K562 (cell line): ENCODE measurements around the gene SET. TPM values are rescaled to one million over a fixed set of nuclear protein-coding genes. Genes with fewer than 3 reads are reported as not detected.

Source experiments
- ATAC-seq: fragments of 200-7000 bp; cut with Tn5 transposase; 3 replicates; pipeline ENCODE4 v1.9.1; 2020; ENCODE audit warnings: moderate library complexity
- BruUV-seq: library from RNA; stranded (reverse); fragments of 400-500 nt; replicated peaks from 2 replicates; lab custom pipeline; 2021; lab: Mats Ljungman, UMichigan
- CTCF ChIA-PET: fragments of 300-600 bp; formaldehyde crosslinking; extraction: SDS; loops from one replicate; lab custom pipeline; 2021; ENCODE audit warnings: low intra/inter-chr PET ratio; lab: Yijun Ruan, JAX
- POLR2A ChIA-PET: fragments of 300-600, 350-650 bp; sonication (Branson Sonifier 250); formaldehyde crosslinking; extraction: SDS; loops from one replicate; lab custom pipeline; 2021; ENCODE audit warnings: antibody characterized with exemption, inconsistent platforms; lab: Yijun Ruan, JAX
- DNase-seq, 4 experiments: peaks; one replicate each; pipeline versions ENCODE4 v3.0.0 to v3.0.0-alpha.2; 2011 to 2018; ENCODE audit warnings: low spot score in 3 of 4, mixed read lengths in 3 of 4; ENCODE audit errors: extremely low read depth in 1 of 4
- FAIRE-seq: peaks from 2 replicates; lab custom pipeline; 2011; peaks lifted over from hg19 to GRCh38; lab: Jason Lieb, UNC
- H2AFZ ChIP-seq: 2 replicates; pipeline ENCODE4 v1.6.0; 2011; ENCODE audit warnings: low read depth, low read length, control low read depth, inconsistent platforms
- H3K27ac ChIP-seq: fragments of 200-600 bp; 3 replicates; pipeline ENCODE4 v1.8.0; 2011; ENCODE audit warnings: low read depth, mild to moderate bottlenecking, control low read depth, inconsistent platforms, low read length, moderate library complexity, mixed read lengths; ENCODE audit errors: extremely low read depth
- H3K27me3 ChIP-seq, 2 experiments: fragments of 300-600 bp in 1 of 2; 2 replicates in 1 of 2; 3 replicates in 1 of 2; pipeline versions ENCODE4 v1.6.0 to v1.8.0; 2011; ENCODE audit warnings: inconsistent platforms in 2 of 2, low read length in 2 of 2, mild to moderate bottlenecking in 1 of 2, mixed read lengths in 1 of 2, moderate library complexity in 1 of 2; ENCODE audit not compliant: control insufficient read depth in 2 of 2, insufficient read depth in 2 of 2
- H3K36me3 ChIP-seq: fragments of 300-600 bp; 3 replicates; pipeline ENCODE4 v1.8.0; 2011; ENCODE audit warnings: mild to moderate bottlenecking, low read length, inconsistent platforms; ENCODE audit not compliant: control insufficient read depth, insufficient read depth
- H3K4me1 ChIP-seq, 2 experiments: fragments of 200-600 bp in 1 of 2; replicated peaks in 1 of 2; 2 replicates in 1 of 2; 3 replicates in 1 of 2; pipeline versions ENCODE4 v1.5.1 to v1.8.0; 2011; ENCODE audit warnings: inconsistent platforms in 2 of 2, low read length in 2 of 2, mild to moderate bottlenecking in 1 of 2, mixed read lengths in 1 of 2, moderate library complexity in 1 of 2; ENCODE audit not compliant: control insufficient read depth in 2 of 2, insufficient read depth in 2 of 2
- H3K4me2 ChIP-seq: 2 replicates; pipeline ENCODE4 v1.6.1; 2011; ENCODE audit warnings: low read length, control low read depth, inconsistent platforms, mixed read lengths; ENCODE audit not compliant: insufficient read depth
- H3K4me3 ChIP-seq: fragments of 200-600 bp; sonication (generic), shearing (Covaris generic); 2 replicates; pipeline ENCODE4 v1.5.1; 2016; ENCODE audit warnings: control low read depth, inconsistent platforms
- H3K79me2 ChIP-seq: fragments of 200-600 bp; 3 replicates; pipeline ENCODE4 v1.8.0; 2011; ENCODE audit warnings: low read length, inconsistent platforms; ENCODE audit not compliant: control insufficient read depth, insufficient read depth
- H3K9ac ChIP-seq, 2 experiments: 2 replicates each; pipeline versions ENCODE4 v1.6.0 to v1.6.1; 2011; ENCODE audit warnings: low read depth in 2 of 2, low read length in 2 of 2, control low read depth in 1 of 2, inconsistent platforms in 1 of 2, mild to moderate bottlenecking in 1 of 2, mixed read lengths in 1 of 2; ENCODE audit not compliant: insufficient read depth in 1 of 2
- H3K9me1 ChIP-seq: one replicate; pipeline ENCODE4 v1.6.0; 2011; ENCODE audit warnings: inconsistent platforms, mild to moderate bottlenecking, low read length, moderate library complexity; ENCODE audit not compliant: control insufficient read depth, insufficient read depth
- H3K9me3 ChIP-seq: replicated peaks from 2 replicates; pipeline ENCODE4 v1.5.1; 2011; ENCODE audit warnings: low read depth, low read length, inconsistent platforms; ENCODE audit not compliant: control insufficient read depth, insufficient read depth
- H4K20me1 ChIP-seq: replicated peaks from 2 replicates; pipeline ENCODE4 v1.6.1; 2011; ENCODE audit warnings: low read length, inconsistent platforms, mixed read lengths; ENCODE audit not compliant: control insufficient read depth, insufficient read depth
- MEIS2 ChIP-seq: fragments of 450-650 bp; IDR thresholded peaks from 2 replicates; pipeline ENCODE4 v1.6.1; 2014; ENCODE audit warnings: mild to moderate bottlenecking; ENCODE audit not compliant: partially characterized antibody
- RBFOX2 ChIP-seq: fragments of 200-400 bp; formaldehyde crosslinking; IDR thresholded peaks from 2 replicates; pipeline ENCODE4 v1.6.1; 2017; ENCODE audit warnings: low read depth, mild to moderate bottlenecking, low read length, moderate library complexity
- ZNF280A ChIP-seq: fragments of 450-650 bp; IDR thresholded peaks from 2 replicates; pipeline ENCODE4 v1.6.1; 2018; ENCODE audit warnings: mild to moderate bottlenecking, low read depth; ENCODE audit not compliant: partially characterized antibody
- ZNF436 ChIP-seq: fragments of 250-450, 450-650 bp; sonication (Bioruptor Pico); formaldehyde crosslinking; IDR thresholded peaks from 2 replicates; pipeline ENCODE4 v1.7.0; 2020; ENCODE audit warnings: mild to moderate bottlenecking
- WGBS: fragments of 100-300 bp; shearing (Covaris generic); methylation state at CpG from one replicate; pipeline ENCODE4 v1.1.6; 2016; ENCODE audit warnings: low coverage, mixed read lengths; ENCODE audit not compliant: insufficient coverage; ENCODE audit errors: missing lambda C conversion rate; 5-methylcytosine and 5-hydroxymethylcytosine counted together
- in situ Hi-C: fragments of 300-500 bp; cut with MboI; formaldehyde crosslinking; loops from 4 replicates; pipeline ENCODE4 v1.15.0; 2018; ENCODE audit warnings: inconsistent platforms, mixed read lengths
- intact Hi-C: fragments of 100-400 bp; cut with micrococcal nuclease; formaldehyde crosslinking; loops from 2 replicates; pipeline ENCODE4 v1.14.2; 2022
- polyA plus RNA-seq, 8 experiments: library from polyadenylated mRNA; depleted of rRNA in 4 of 8; stranded (reverse) in 5 of 8; unstranded in 3 of 8; fragments of >200 nt; fragmentation: Nextera tagmentation in 2 of 8; fragmentation: Illumina TruSeq in 1 of 8; extraction: Ambion mirVana in 2 of 8; extraction: Trizol in 1 of 8; gene quantifications; 2 replicates each; pipeline versions ENCODE4 v1.2.1 to v1.2.3, GENCODE V29; 2011 to 2014; ENCODE audit warnings: inconsistent platforms in 1 of 8, missing spikeins in 1 of 8
- total RNA-seq, 7 experiments: library from RNA; depleted of rRNA in 6 of 7; stranded (reverse); fragments of >200 nt in 6 of 7; fragmentation: Illumina TruSeq in 2 of 7; extraction: Trizol in 2 of 7; gene quantifications; 2 replicates each; pipeline versions ENCODE4 v1.2.1 to v1.2.3, GENCODE V29; 2011 to 2021; ENCODE audit warnings: low replicate concordance in 1 of 7

SET gene
- total and polyA plus RNA-seq, 9 of the 15 experiments (the other 6 are each of a cell fraction or from before 2014, with no cell fraction given), result 404 to 1,447 (median 907) TPM

GRCh38 chr9:128714586-128715435, 25.8 kb downstream of the SET start (continued):
- TF ChIP-seq ZNF280A, result no peak
- no peak for TF ChIP-seq MEIS2

GRCh38 chr9:128715436-128715750, 26.4 kb downstream of the SET start:
- TF ChIP-seq ZNF436 (CRISPR knock-in tag), result no peak
- 0 out of 2 replicates have a peak, but pooled peaks have one; percentile 13 for TF ChIP-seq RBFOX2
- ChIA-PET CTCF (no interaction called here), POLR2A (no interaction called here)
- no peak overlapping the region for H3K4me3 ChIP-seq
- no peak overlapping the region for H3K27ac ChIP-seq
- H3K27me3 ChIP-seq, result no peaks in the 10 kb centered on the region
- H3K4me2 ChIP-seq, result no peak overlapping the region
- H3K4me1 ChIP-seq, result peaks cover 0 to 6% of the 10 kb centered on the region in 2 experiments; a peak in 1 of 5 replicates
- H3K9ac ChIP-seq, result peak overlapping the region in 1 of 2 experiments; percentile 9; a peak in 1 of 4 replicates
- no peaks in the 10 kb centered on the region for H3K9me3 ChIP-seq
- intact Hi-C loops, result no loop called here
- DNase-seq (no peak), ATAC-seq (no peak), FAIRE-seq (no peak)
- H4K20me1 ChIP-seq, result no peaks in the 10 kb centered on the region
- H2AFZ ChIP-seq, result no peak overlapping the region
- H3K36me3 ChIP-seq, result peaks cover 71% of the 10 kb centered on the region; the same call in 2 of the 3 replicates
- no TSS peak for BruUV-seq
- no peaks in the 10 kb centered on the region for H3K79me2 ChIP-seq
- 78% methylated on average over 5 of the region's 6 CpGs for WGBS
- no peaks in the 10 kb centered on the region for H3K9me1 ChIP-seq
- in situ Hi-C loops, result loop anchor here (5.0 to 10.0 kb wide), 2 partner anchors 68 to 291 kb away; partner anchors contain the start of gene CERCAM
